HL-60 (cell line): ENCODE measurements around the gene NOS1AP.
A peak's percentile ranks its signal among the peaks of the same experiment; 100 is the strongest.

ENCODE experiments used
- DNase-seq, 2 experiments: peaks; one replicate each; pipeline ENCODE4 v3.0.0-alpha.2; 2010 to 2020; ENCODE audit warnings: low read depth in 1 of 2, low spot score in 1 of 2
- H3K27ac ChIP-seq: fragments of 250-450 bp; sonication (Bioruptor Pico); replicated peaks from 2 replicates; pipeline ENCODE4 v1.5.1; 2020; ENCODE audit warnings: mild to moderate bottlenecking, moderate library complexity
- H3K27me3 ChIP-seq: fragments of 250-450 bp; sonication (Bioruptor Pico); 2 replicates; pipeline ENCODE4 v1.5.1; 2021; ENCODE audit warnings: mild to moderate bottlenecking, moderate library complexity; ENCODE audit not compliant: insufficient read depth, poor library complexity, severe bottlenecking
- H3K4me3 ChIP-seq: replicated peaks from 2 replicates; pipeline ENCODE4 v1.5.1; 2011; ENCODE audit warnings: mild to moderate bottlenecking, control low read depth, low read length; ENCODE audit not compliant: insufficient read depth
- GABPA ChIP-seq: IDR thresholded peaks from 2 replicates; pipeline ENCODE4 v1.6.1; 2012; ENCODE audit warnings: low read depth
- POLR2AphosphoS5 ChIP-seq: IDR thresholded peaks from 2 replicates; pipeline ENCODE4 v1.6.1; 2012; ENCODE audit warnings: low read depth
- SPI1 ChIP-seq: IDR thresholded peaks from 2 replicates; pipeline ENCODE4 v1.6.1; 2012; ENCODE audit warnings: low read depth, mild to moderate bottlenecking, borderline replicate concordance
- TF ChIP-seq, protein P1 (sequence below): IDR thresholded peaks from 2 replicates; pipeline ENCODE4 v1.6.1; 2012; ENCODE audit warnings: low read depth; ENCODE audit not compliant: insufficient replicate concordance
- TF ChIP-seq, protein P2 (sequence below): IDR thresholded peaks from one replicate; pipeline ENCODE4 v1.5.1; 2011; ENCODE audit warnings: low read length, control low read depth, inconsistent platforms; ENCODE audit not compliant: insufficient read depth

Gene NOS1AP

DNA sequence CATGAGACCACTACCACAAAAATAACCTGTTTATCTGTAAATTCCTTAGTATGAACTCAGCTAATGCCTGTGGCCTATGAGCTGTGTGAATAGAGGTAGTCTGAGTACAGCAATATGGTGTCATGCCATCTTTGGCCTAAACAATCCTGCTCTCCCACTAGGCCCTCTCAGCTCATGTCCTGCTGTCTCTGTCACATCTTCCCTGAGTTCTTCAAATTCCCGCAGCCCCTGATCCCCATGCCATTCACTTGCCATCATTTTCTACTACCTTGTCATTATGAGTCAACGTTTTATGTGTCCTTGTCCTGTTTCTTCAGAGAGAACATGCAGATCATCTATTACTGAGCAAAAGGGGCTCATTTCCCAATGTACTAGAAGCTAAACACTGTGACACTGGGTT lies 181.6 kb downstream of the NOS1AP start:
- no peak for TF ChIP-seq GABPA
- H3K27me3 ChIP-seq, result no peaks in the 10 kb centered on the region
- no peak for DNase-seq
- no peak overlapping the region for H3K27ac ChIP-seq
- H3K4me3 ChIP-seq, result no peak overlapping the region

DNA sequence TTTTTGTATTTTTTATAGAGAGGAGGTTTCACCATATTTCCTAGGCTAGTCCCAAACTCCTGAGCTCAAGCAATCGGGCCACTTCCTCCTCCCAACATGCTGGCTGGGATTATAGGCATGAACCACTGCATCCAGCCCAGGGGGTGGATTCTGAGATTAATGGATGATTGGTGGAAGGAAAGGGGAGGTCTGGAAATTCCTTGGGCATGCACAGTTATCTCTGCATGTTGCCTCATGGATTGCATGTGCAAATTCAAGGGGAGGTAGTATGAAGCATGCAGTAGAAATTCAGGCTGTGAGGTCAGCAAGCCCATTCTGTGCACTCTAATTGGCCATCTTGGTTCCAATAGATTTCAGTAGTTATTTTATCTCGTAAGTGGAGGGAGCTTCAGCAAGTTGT lies 182.7 kb downstream of the NOS1AP start:
- TF ChIP-seq, protein P1, sequence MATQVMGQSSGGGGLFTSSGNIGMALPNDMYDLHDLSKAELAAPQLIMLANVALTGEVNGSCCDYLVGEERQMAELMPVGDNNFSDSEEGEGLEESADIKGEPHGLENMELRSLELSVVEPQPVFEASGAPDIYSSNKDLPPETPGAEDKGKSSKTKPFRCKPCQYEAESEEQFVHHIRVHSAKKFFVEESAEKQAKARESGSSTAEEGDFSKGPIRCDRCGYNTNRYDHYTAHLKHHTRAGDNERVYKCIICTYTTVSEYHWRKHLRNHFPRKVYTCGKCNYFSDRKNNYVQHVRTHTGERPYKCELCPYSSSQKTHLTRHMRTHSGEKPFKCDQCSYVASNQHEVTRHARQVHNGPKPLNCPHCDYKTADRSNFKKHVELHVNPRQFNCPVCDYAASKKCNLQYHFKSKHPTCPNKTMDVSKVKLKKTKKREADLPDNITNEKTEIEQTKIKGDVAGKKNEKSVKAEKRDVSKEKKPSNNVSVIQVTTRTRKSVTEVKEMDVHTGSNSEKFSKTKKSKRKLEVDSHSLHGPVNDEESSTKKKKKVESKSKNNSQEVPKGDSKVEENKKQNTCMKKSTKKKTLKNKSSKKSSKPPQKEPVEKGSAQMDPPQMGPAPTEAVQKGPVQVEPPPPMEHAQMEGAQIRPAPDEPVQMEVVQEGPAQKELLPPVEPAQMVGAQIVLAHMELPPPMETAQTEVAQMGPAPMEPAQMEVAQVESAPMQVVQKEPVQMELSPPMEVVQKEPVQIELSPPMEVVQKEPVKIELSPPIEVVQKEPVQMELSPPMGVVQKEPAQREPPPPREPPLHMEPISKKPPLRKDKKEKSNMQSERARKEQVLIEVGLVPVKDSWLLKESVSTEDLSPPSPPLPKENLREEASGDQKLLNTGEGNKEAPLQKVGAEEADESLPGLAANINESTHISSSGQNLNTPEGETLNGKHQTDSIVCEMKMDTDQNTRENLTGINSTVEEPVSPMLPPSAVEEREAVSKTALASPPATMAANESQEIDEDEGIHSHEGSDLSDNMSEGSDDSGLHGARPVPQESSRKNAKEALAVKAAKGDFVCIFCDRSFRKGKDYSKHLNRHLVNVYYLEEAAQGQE, result no peak
- no peak for TF ChIP-seq POLR2AphosphoS5
- TF ChIP-seq, protein P2, sequence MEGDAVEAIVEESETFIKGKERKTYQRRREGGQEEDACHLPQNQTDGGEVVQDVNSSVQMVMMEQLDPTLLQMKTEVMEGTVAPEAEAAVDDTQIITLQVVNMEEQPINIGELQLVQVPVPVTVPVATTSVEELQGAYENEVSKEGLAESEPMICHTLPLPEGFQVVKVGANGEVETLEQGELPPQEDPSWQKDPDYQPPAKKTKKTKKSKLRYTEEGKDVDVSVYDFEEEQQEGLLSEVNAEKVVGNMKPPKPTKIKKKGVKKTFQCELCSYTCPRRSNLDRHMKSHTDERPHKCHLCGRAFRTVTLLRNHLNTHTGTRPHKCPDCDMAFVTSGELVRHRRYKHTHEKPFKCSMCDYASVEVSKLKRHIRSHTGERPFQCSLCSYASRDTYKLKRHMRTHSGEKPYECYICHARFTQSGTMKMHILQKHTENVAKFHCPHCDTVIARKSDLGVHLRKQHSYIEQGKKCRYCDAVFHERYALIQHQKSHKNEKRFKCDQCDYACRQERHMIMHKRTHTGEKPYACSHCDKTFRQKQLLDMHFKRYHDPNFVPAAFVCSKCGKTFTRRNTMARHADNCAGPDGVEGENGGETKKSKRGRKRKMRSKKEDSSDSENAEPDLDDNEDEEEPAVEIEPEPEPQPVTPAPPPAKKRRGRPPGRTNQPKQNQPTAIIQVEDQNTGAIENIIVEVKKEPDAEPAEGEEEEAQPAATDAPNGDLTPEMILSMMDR, result no peak
- no peak for TF ChIP-seq SPI1
- no peak for TF ChIP-seq GABPA

DNA sequence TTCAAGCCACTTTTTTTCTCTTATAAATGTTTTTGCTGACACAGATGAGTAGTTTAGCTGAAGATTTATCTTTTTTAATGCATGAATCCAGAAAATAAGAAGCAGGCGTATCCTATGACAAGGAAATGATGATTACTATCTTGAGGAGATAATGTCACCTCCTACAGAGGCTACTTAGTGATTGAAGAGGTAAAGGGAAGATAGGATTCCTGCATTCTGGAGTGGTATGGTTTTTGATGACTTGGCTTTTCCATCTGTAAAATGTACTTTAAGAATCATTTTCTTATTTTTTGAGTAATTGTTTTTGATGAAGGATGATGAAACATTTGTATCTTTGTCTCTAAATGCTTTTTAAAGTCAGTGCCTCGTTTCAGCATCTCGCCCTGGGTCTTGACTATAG lies 184.3 kb downstream of the NOS1AP start:
- no peak for DNase-seq
- TF ChIP-seq, protein P1, result no peak
- TF ChIP-seq, protein P2, result no peak
- TF ChIP-seq SPI1 (no peak), POLR2AphosphoS5 (no peak), GABPA (no peak)
- Histone ChIP-seq H3K27ac (peak overlapping the region; percentile 79), H3K27me3 (no peaks in the 10 kb centered on the region), H3K4me3 (no peak overlapping the region)

More for the DNA sequence above, 182.7 kb downstream of the NOS1AP start:
- no peak for DNase-seq
- no peaks in the 10 kb centered on the region for H3K27me3 ChIP-seq
- no peak overlapping the region for H3K4me3 ChIP-seq
- H3K27ac ChIP-seq, result no peak overlapping the region

DNA sequence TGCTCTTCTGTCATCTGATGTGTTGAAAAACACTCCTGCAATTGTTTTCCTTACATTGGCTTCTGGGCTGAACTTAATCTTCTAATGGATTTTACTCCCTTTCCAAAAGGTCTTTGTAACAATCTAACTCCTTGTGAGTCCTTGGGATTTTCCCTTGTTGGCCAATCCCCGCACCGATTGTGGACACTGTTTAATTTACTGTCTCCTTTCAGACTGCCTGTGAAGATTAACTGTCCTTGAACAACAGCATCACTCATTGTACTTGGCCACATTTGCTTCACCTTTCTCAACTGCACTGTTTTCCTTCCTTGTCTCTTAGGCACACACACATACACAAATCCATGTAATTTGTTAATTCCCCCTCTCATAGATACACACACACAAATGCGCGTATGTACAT lies 186.8 kb downstream of the NOS1AP start:
- Histone ChIP-seq H3K27ac (peak overlapping the region; percentile 79), H3K4me3 (no peak overlapping the region), H3K27me3 (no peaks in the 10 kb centered on the region)
- TF ChIP-seq, protein P2, result no peak
- no peak for TF ChIP-seq GABPA
- TF ChIP-seq, protein P1, result no peak
- TF ChIP-seq POLR2AphosphoS5, result no peak
- no peak for TF ChIP-seq SPI1
- DNase-seq, result no peak
